NCI-H146 (cell line): ENCODE measurements around the gene BDP1.
A peak's percentile ranks its signal among the peaks of the same experiment; 100 is the strongest.
"Not testable (repeated sequence)": the region's sequence is repeated elsewhere in the genome, so short reads cannot be mapped to it uniquely, and the experiment has no call there.

Source experiments
- DNase-seq: peaks from one replicate; lab custom pipeline; 2025; lab: John Stamatoyannopoulos, UW

BDP1 gene

GRCh38 chr5:71569748-71570509 is 114.5 kb downstream of the BDP1 start:
- no peak for DNase-seq

GRCh38 chr5:71571811-71572210 is 116.4 kb downstream of the BDP1 start:
- DNase-seq, result not testable (repeated sequence)

GRCh38 chr5:71573591-71573990 is 118.1 kb downstream of the BDP1 start:
- DNase-seq, result no peak

- not testable (repeated sequence) for DNase-seq
Measured at GRCh38 chr5:71575588-71575987, 120.1 kb downstream of the BDP1 start.

- no peak for DNase-seq
Measured at GRCh38 chr5:71576241-71576640, 120.8 kb downstream of the BDP1 start.

GRCh38 chr5:71577839-71578238 is 122.4 kb downstream of the BDP1 start:
- DNase-seq, result not testable (repeated sequence)

GRCh38 chr5:71582945-71583584 is 127.6 kb downstream of the BDP1 start:
- DNase-seq, result no peak

GRCh38 chr5:71586052-71586940 is 130.8 kb downstream of the BDP1 start:
- peak; percentile 63 for DNase-seq

GRCh38 chr5:71586941-71587765 is 131.7 kb downstream of the BDP1 start, which contains the start of gene MCCC2:
TSS of gene MCCC2 (plus strand) at chr5:71587340. CDS start at chr5:71587426, 86 bp downstream.
- DNase-seq, result peak; percentile 97

GRCh38 chr5:71587766-71588532 is 132.5 kb downstream of the BDP1 start:
- no peak for DNase-seq

GRCh38 chr5:71588533-71588885 is 133.1 kb downstream of the BDP1 start:
- DNase-seq, result no peak

- DNase-seq, result no peak
Measured at GRCh38 chr5:71589903-71590302, 134.5 kb downstream of the BDP1 start.

GRCh38 chr5:71591100-71591499 is 135.6 kb downstream of the BDP1 start:
- DNase-seq, result no peak

GRCh38 chr5:71596169-71596568 is 140.7 kb downstream of the BDP1 start:
- DNase-seq, result no peak

GRCh38 chr5:71597001-71597400 is 141.6 kb downstream of the BDP1 start:
- DNase-seq, result no peak

- DNase-seq, result no peak
Measured at GRCh38 chr5:71600783-71601182, 145.3 kb downstream of the BDP1 start.

GRCh38 chr5:71601222-71602026 is 146.0 kb downstream of the BDP1 start:
- DNase-seq, result peak; percentile 47

- DNase-seq, result not testable (repeated sequence)
Measured at GRCh38 chr5:71609916-71610315, 154.5 kb downstream of the BDP1 start.

- no peak for DNase-seq
Measured at GRCh38 chr5:71615809-71616208, 160.4 kb downstream of the BDP1 start.
